ENCODE data around the gene CR1L.

The CR1L gene

DNA sequence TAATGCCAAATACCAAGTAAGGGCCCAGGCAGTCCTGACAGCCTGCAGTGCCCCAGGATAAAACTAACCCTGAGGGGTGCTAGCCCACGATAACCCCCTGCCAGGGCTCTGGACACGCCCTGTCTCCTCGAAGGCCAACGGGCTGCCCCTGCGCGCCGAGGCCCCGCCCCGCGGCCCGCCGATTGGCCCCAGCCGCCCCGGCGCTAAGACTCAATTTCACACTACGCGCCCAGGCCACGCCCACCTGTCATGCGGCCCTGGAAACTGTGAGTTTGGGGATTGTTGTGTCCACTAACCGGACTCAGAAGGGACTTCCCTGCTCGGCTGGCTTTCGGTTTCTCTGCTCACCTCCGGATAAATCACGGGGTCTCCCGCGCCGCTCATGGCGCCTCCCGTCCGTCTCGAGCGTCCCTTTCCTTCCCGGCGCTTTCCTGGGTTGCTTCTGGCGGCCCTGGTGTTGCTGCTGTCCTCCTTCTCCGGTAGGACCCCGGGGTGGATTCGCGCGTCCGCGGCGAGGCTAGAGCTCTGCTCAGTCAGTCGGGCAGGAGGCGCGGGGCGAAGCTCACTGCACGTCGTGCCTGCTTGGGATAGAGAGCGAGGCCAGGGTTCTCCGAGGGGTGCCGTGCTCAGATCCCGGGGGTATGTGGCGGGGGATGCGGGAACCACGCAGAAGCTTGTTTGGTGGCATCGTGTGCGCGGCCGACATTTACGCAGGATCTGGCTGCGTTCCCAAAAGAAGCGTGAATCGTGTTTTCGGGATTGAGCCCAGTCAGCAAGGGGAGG, at the start of gene CR1L:
CR1L (plus strand) TSS at position 282 of the 783 bp plus-strand sequence; CDS start at position 383, 101 bp downstream.
- Histone ChIP-seq H3K36me3 (peaks cover 36% of the 10 kb centered on the region), H3K27ac (no peak within 1 kb of the TSS), H3K9me3 (no peaks in the 10 kb centered on the region), H3K4me3 (ENCODE audit: low read depth in 1 of 2, low read length in 1 of 2) (peak within 1 kb of the TSS; percentile 54 to 59), H3K27me3 (peaks cover 40% of the 10 kb centered on the region), H3K4me1 (ENCODE audit: control insufficient read depth in 1 of 2, insufficient read depth in 1 of 2, low read depth in 1 of 2, low read length in 1 of 2) (peaks cover 10% of the 10 kb centered on the region in 2 experiments)
- TF ChIP-seq CTCF (IDR thresholded peaks at IDR 0.05): no peak

DNA sequence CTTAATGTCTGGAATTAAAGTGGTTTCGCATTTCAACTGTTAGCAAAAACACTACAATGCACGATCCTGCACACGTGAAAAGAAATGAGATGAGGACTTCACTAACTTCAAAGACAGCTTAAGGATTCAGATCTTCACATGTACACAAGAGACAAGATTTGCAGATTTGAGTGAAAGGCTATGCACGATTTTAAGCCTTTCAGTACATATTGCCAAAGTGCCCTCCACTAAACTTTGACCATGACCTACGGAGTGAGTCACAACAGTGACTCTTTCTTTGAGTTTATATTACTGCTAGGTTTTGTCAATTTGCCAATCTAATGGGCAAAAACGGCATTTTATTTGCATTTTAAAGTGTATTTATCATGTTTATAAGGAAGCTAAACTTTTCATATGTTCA, 41.2 kb upstream of the CR1L start:
- no peak for TF ChIP-seq CTCF (IDR thresholded peaks at IDR 0.05)
- peaks cover 62% of the 10 kb centered on the region for H3K36me3 ChIP-seq
- H3K27me3 ChIP-seq: no peaks in the 10 kb centered on the region
- no peak overlapping the region for H3K27ac ChIP-seq
- no peaks in the 10 kb centered on the region for H3K9me3 ChIP-seq
- H3K4me3 ChIP-seq (ENCODE audit: low read depth in 1 of 2, low read length in 1 of 2): no peak overlapping the region
- H3K4me1 ChIP-seq (ENCODE audit: control insufficient read depth in 1 of 2, insufficient read depth in 1 of 2, low read depth in 1 of 2, low read length in 1 of 2): no peaks in the 10 kb centered on the region

DNA sequence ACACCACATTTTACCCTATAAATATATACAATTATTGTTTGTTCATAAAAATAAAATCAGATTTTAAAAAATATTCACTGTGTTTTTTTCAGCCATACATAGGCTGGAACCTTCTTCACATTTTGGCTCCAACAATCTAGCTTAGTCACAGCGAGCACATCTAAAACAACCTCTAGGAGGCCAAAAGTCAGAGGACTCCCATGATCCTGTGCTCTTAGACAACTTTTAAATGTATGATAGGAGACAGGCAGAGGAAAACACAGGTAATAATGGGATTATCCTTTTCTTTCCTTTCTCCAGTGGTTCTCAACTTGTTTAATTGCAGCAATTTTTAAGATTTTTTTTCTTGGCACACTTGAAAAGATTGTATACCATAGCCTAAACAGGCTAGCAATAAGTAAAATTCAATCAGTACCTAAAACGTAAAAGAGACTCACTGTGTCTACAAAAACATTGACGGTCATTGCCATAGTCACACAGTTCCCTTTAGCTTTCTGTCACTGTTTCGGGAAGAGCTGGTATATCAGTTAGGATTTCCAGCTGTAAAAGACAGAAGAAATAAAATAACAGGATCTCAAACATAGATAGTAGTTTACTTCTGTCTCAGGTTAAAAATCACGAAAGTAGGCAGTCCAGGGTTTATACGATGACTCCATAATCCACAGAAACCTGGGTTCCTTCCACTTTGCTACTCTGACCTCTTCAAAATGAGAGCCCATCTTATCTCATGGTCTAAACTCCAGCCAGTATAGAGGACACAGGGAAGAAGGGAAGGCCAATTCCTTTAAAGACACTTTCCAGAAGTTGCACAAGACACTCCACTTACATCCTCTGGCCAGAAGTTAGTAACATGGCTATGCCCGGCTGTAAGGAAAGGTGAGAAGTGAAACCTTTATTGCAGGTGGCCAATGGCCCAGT, 39.2 kb upstream of the CR1L start:
- Histone ChIP-seq H3K27me3 (no peaks in the 10 kb centered on the region), H3K27ac (no peak overlapping the region), H3K4me1 (ENCODE audit: control insufficient read depth in 1 of 2, insufficient read depth in 1 of 2, low read depth in 1 of 2, low read length in 1 of 2) (no peaks in the 10 kb centered on the region), H3K36me3 (peaks cover 67% of the 10 kb centered on the region), H3K9me3 (no peaks in the 10 kb centered on the region), H3K4me3 (ENCODE audit: low read depth in 1 of 2, low read length in 1 of 2) (no peak overlapping the region)
- TF ChIP-seq CTCF (IDR thresholded peaks at IDR 0.05): no peak

- Histone ChIP-seq H3K36me3 (peaks cover 71% of the 10 kb centered on the region), H3K9me3 (no peaks in the 10 kb centered on the region), H3K4me1 (ENCODE audit: control insufficient read depth in 1 of 2, insufficient read depth in 1 of 2, low read depth in 1 of 2, low read length in 1 of 2) (no peaks in the 10 kb centered on the region), H3K27me3 (no peaks in the 10 kb centered on the region), H3K27ac (no peak overlapping the region), H3K4me3 (ENCODE audit: low read depth in 1 of 2, low read length in 1 of 2) (no peak overlapping the region)
- TF ChIP-seq CTCF (IDR thresholded peaks at IDR 0.05): no peak
Measured at GRCh38 chr1:207606362-207606755, 38.6 kb upstream of the CR1L start.

DNA sequence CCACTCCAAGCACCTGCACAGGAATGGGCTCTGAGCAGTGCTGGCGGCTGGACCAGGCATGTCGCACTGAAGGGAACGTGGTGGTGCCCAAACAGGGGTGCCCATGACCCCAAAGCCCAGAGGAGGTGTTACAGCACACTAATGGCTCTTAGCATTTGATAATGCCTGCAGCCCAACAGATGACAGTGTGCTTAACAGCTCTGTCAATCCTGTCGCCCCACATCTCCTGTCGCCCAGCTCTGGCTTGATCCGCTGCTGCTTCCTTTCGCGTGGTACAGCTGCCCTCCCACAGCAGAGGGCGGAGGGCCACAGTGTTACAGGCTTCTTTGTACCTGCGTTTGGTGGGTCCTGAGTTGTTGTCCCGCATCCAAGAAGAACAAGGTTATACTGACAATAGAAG, 32.2 kb upstream of the CR1L start:
- TF ChIP-seq CTCF (IDR thresholded peaks at IDR 0.05): no peak
- Histone ChIP-seq H3K27me3 (no peaks in the 10 kb centered on the region), H3K27ac (no peak overlapping the region), H3K4me3 (ENCODE audit: low read depth in 1 of 2, low read length in 1 of 2) (no peak overlapping the region), H3K4me1 (ENCODE audit: control insufficient read depth in 1 of 2, insufficient read depth in 1 of 2, low read depth in 1 of 2, low read length in 1 of 2) (no peaks in the 10 kb centered on the region), H3K9me3 (peaks cover 7% of the 10 kb centered on the region), H3K36me3 (peaks cover 99% of the 10 kb centered on the region)
